HG03432 (cell line): ENCODE measurements around the gene MAFG.
"Not testable (repeated sequence)": the region's sequence is repeated elsewhere in the genome, so short reads cannot be mapped to it uniquely, and the experiment has no call there.

Experiments used
- ATAC-seq: cut with Tn5 transposase; IDR thresholded peaks from one replicate; pipeline ENCODE4 v1.9.1; 2021; ENCODE audit warnings: mild to moderate bottlenecking, moderate library complexity; ENCODE audit not compliant: unreplicated experiment

The MAFG gene

DNA sequence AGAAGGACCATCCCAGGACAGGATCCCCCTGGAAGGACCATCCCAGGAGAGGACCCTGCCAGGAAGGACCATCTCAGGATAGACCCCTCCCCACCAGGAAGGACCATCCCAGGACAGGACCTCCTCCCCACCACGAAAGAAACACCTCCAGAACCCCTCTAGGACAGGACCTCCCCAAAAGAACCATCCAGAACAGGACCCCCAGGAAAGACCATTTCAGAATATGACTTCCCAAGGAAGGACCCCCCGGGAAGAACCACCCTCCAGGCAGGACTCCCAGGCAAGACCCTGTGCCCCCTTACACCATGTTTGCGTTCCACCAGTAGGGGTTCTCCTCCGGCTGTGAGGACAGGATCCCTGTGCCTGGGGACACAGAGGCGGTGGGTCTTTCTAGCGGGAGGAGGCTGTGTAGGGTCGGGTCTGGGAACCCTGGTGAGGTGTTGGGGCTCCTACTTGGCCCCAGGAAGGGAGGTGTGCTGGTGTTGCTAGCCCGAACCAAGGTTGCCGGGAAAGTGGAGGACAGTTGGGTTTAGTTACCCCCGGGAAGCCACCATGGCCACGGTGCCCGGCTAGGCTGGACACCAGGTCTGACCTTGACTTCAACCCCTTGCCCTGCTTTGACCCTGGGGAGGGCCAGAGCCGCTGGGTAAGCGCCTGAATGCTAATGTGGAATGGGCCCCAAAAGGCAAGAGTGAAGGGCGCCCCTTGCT is 31.3 kb upstream of the MAFG start:
- ATAC-seq: no peak

DNA sequence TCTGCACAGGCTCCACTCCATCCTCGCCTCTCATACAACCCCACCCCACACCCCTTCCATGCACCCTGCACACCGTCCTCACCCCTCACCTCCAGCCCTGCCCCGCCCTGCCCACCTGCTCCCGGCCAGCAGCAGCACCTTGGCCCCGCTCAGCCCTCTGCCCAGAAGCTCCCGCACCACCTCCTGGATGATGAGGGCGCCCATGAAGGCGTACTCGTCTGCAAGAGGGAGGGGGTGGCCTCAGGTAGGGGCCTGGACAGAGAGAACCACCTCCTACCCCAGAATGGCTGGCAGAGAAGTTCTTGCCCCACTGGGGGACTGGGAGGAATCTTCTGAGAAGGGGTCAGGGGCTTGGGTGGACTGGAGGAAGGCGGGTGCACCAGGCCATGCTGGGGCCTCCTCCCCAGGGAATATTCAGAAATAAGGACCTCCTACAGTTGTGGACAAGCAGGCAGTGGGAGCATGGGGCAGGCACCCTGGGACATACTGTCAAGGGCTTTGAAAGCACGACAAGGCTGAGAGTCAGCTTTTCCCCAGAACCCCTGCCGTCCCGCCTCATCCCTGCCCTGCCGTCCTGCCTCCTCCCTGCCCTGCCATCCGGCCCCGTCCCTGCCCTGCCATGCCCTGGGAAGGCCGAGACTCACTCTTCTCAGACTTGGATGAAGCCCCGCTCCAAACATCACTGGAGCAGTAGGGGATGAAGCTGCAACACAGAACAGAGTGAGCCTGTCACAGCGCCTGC is 30.3 kb upstream of the MAFG start:
- ATAC-seq: no peak

DNA sequence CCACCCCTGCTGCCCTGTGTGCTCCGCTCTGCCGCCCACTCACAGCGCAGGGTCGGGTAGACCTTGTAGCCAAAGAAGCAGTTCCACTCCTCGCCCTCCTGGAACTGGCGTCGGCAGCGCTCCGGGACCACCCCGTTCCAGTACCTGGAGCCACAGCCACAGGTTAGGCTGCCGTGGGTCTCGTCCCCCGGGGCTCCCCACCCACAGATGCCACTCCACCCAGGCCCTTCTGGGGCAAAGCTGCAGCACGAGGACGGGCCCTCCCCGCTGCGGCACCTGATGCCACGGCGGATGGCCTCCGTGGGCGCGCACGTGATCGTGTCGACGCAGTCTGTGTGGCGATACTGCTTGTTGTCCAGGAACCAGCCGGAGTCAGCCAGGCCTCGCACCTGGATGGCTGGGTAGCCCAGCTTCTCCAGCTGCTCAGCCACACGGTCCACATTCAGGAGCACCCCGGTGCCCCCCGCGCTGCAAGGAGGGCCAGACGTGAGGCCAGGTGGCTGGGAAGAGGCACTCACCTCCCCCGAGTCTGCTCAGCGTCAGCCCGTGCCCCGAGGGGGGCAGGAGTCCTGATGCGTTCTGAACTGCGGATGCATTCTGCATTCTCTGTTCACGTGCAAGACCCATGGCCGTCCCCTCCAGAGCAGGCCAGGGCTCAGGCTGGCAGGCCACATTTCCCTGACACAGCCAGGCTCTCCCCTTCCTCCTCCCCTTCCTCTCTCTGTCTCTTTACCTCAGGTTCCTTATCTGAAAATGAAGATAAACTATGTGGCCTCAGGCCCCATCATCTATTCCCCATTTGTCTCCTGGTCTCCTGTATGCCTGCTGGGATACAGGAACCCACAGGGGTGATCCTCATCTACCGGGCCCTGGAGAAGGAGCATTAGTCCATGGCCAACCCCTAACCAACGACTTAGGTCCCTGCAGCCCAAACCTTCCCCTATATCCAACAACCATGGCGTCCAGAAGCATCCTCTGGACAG is 29.4 kb upstream of the MAFG start:
- no peak for ATAC-seq

DNA sequence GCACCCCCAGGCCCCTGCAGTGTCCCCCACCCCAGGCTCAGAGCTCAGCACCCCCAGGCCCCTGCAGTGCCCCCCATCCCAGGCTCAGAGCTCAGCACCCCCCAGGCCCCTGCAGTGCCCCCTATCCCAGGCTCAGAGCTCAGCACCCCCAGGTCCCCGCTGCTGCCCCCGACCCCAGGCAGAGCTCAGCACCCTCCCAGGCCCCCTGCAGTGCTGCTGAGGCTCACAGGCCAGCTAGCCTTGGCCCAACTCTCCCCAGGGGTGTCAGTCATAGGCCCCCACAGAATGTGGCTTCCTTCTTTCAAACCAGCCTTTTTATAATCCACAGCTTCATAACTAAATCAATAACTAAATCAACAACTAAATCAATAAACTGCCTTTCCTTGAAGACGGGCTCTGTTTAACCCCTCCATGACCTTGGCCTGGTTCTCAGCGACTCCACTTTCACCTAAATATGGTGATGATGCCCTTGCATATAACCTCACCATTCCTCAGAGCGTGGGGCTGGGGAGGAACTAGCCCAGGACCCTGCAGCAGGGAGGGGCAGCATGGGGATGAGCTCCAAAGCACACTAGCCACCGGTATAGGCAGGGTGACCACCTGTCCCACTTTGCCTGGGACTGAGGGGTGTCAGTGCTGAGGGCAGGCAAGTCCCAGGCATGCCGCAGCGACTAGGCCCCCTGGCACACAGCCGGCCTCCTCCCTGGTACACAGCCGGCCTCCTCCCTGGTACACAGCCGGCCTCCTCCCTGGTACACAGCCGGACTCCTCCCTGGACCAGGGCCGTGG is 28.4 kb upstream of the MAFG start:
- no peak for ATAC-seq

DNA sequence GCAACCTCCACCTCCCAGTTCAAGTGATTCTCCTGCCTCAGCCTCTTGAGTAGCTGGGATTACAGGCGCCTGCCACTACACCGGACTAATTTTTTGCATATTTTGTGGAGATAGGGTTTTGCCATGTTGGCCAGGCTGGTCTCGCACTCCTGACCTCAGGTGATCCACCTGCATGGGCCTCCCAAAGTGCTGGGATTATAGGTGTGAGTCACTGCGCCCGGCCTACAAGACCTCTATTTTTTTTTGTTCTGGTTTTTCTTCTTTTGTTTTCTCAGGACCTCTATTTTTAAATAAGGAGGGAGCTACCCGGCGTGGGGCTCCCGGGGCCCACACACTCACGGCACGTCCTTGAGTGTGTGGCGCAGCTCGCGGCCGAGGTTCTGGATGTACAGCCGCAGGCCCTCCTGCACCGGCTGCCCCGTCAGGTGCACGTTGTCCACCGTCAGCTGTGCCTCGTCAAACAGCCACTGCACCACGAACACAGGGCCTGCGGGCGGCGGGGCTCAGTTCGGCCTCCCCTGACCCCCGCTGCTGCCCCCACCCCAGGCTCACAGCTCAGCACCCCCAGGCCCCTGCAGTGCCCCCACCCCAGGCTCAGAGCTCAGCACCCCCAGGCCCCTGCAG is 27.6 kb upstream of the MAFG start:
- ATAC-seq: no peak

DNA sequence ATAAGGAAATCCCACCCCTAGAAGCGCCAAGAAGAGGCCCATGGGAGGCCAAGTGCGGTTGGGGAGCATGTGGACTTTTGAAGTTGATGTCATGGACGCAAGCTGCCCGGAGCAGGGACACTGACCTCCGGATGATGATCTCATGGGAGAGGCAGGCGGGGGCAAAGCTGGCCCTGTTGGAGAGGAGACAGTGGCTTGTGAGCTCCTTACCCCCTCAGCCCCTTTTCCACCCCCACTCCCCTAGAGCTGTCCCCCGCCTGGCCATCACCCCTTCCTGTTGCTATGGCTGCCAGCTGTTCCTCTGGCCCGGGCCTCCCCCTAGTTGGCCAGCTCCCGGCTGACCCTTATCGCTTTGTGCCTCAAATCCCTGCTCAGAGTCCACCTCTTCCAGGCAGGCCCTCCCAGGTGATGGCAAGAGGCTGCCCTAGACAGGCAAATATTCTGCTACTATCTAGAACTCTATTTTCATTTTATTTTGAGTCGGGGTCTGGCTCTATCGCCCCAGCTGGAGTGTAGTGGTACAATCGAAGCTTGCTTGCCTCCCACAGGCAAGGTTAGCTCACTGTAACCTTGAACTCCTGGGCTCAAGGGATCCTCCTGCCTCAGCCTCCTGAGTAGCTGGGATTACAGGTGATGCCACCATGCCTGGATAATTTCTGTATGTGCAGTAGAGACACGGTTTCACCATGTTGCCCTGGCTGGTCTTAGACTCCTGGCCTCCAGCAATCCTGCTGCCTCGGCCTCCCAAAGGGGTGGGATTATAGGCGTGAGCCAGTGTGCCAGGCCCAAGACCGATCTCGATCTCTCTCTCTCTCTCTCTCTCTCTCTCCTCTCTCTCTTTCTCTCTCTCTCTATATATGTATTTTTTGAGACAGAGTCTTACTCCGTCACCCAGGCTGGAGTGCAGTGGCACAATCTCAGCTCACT is 26.9 kb upstream of the MAFG start:
- no peak for ATAC-seq

DNA sequence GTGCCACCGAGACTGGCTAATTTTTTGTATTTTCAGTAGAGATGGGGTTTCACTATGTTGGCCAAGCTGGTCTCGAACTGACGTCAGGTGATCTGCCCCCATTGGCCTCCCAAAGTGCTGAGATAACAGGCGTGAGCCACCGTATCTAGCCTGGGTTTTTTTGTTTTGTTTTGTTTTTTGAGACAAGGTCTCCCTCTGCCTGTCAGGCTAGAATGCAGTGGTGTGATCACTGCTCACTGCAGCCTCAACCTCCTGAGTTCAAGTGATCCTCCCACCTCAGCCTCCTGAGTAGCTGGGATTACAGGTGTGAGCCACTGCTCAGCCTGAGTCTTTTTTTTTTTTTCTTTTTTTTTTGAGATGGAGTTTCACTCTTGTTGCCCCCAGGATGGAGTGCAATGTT is 25.9 kb upstream of the MAFG start:
- not testable (repeated sequence) for ATAC-seq

DNA sequence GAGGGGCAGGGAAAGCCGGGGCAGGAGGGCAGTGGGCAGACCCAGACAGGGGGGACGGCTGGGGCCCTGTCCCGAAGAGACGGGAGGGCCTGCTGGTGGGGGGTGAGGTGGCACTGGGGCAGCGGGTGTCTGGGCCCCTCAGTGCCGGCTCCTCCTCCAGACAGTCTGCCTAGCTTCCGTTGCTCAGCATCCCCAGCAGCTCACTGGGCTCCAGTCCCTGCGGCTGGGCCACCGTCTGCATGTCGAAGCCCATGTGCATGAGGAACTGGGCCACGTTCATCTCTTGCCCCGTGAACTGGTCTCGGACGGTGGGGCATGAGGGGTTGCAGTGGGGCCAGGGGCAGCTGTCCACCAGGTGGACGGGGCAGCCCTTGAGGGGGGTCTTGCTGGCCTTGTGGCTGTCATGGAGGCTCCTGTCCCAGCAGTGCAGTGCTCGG is 25.3 kb upstream of the MAFG start:
- no peak for ATAC-seq

DNA sequence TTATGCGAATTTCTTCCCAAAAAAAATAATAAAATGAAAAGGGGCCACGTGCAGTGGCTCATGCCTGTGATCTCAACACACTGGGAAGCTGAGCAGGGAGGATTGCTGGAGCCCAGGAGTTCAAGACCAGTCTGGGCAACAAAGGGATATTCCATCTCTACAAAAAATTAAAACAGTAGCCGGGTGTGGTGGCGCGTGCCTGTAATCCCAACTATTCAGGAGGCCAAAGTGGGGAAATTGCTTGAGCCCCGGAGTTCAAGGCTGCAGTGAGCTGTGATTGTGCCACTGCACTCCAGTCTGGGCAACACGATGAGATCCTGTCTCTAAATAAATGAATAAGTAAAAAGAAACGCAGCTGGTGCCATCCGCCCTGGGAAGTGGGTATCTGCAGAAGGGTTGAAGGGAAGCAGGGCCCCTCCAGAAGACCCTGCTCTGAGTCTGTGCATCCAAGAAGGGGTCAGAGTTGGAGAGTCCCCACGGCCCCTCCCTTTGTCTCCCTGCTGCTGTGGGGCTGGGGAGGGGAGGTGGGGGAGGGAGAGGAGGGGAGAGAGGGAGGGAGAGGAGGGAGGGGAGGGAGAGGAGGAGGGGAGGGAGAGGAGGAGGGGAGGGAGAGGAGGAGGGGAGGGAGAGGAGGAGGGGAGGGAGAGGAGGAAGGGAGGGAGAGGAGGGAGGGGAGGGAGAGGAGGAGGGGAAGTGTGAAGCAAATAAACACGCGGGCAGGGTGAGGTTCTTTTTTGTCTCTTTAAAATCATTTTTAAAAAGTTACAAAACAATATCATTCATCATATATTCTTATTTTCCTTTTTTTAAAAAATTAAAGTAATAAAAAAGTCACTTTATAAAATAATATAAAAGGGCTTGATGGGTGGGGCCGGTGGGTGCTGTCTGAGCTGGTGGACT is 24.5 kb upstream of the MAFG start:
- ATAC-seq: no peak

DNA sequence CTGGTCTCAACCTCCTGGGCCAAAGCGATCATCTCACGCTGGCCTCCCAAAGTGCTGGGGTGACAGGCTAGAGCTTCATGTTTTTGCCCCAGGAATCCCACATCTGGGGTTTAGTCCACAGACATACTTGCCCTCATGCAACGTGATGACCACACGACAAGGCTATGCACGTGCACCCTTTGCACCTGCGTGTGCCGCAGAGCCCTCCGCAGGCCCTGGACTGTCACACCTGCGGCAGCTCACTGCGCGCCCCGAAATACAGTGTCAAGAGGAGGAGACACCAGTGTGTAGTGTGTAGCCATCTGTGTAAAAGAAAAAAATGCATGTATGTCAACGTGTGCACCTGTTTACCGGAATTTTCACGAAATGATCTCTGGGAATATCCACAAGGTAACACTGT is 23.0 kb upstream of the MAFG start:
- ATAC-seq: no peak

DNA sequence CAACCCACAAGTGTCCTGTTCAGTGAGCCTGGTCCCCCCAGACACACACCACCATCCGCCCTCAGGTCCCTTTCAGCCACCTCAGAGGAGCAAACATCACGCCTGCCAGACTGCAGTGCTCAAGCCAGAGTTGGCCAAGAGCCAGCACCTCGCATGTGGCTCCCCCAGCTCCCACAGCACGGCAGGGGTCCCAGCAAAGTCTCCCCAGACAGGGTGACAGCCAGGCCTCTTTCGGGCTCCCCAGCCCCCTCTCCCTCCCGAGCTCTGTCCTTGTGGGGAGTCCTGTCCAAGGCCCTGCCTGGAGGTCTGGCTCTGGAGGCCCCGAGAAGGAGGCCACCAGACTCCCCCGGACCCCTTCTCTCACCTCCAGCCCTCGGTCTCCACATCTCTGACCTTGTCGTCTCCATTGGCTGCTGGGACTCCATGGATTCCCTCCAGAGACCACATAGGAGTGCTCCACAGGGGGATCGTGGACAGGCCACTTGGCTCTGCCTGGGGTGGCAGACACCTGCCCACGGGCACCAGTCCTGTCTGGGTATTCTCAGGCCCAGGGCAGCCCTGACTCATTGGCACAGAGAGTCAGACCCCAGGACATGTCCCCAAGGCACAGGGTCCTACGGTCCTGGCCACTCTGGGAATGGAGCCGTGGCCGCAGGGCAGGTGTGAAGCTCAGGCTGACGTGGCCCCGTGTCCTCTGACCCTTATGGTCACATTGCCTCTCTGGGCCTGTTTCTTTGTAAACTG is 21.3 kb upstream of the MAFG start:
- no peak for ATAC-seq

DNA sequence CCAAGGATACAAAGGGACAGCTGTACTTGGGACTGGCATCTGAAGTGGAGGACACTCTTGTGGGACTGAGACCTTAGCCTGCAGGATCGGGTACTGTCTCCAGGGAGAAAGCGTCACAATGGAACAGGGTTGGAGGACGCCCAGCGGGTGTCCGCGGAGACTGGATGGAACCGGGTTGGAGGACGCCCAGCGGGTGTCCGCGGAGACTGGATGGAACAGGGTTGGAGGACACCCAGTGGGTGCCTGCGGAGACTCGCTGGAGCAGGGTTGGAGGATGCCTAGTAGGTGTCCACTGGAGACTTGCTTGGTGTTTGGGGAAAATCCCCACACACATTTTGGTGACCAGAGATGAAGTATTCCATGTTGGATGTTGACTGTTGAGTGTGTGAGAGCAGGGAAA is 19.7 kb upstream of the MAFG start, which contains the start of gene MYADML2:
Gene MYADML2 (minus strand): TSS at position 45 of the 400 bp plus-strand sequence. CDS start 5,492 bp downstream, outside the sequence.
- ATAC-seq: no peak

DNA sequence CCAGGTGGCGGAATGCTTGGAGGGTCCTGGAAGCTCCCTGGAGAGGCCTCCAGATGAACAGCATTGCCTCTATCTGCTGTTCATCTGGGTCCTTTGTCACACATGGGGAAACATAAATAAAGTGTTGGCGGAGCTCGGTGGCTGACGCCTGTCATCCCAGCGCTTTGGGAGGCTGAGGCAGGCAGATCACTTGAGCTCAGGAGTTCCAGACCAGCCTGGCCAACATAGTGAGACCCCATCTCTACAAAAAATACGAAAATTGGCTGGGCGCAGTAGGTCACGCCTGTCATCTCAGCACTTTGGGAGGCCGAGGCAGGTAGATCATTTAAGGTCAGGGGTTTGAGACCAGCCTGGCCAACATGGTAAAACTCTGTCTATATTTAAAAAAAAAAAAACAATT is 17.3 kb upstream of the MAFG start:
- no peak for ATAC-seq

DNA sequence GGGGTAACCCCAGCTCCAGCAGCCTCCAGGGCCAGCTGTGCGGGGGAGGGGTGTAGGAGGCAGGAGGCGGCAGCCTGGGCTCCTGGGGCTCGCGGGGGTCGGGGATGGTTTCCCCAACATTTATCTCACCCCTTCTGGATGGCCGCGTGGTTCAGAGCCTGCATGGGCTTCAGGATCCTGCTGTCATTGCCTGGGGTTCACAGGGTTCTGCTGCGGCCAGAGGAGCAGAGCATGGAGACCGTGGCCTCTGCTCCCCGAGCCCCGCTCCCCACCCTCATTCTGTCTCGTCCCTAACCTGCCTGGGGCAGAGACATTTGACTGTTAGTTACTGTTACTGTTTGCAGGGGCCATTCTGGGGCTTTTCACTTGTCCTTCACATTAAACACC is 14.6 kb upstream of the MAFG start:
- no peak for ATAC-seq

DNA sequence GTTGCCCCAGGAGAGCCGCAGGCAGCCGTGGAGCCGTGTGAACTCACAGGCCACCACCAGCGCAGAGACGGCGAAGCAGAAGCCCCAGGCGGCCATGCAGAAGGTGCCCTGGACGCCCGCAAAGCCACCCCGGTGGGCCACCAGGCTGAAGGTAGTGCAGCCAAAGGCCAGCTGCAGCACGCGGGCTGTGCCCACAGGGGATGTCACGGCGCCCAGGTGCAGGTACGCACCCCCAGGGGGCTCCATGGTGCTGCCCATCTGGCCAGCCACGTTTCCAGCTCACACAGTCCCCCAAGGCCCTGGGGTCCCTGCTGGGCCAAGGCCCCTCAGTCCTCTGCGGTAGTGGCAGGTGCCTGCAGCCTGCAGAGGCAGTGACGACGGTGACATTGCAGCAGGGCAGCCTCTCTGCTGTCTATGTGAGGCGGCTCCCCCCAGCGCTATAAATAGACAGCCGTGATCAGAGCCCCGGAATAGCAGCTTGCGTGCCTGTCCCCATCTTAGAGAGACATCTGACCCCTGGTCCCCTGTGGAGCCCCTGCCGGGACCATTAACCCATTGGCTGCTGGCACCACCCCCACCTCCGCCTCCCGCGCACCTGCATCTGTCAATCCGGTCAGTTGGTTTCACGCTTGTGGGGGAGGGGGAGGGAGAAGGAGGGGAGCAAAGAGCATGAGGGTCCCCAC is 14.1 kb upstream of the MAFG start:
- ATAC-seq: no peak
